ENCODE data around the gene LHFPL4. TPM values are rescaled to one million over a fixed set of nuclear protein-coding genes. Genes with fewer than 3 reads are reported as not detected.
"Not testable (repeated sequence)": the region's sequence is repeated elsewhere in the genome, so short reads cannot be mapped to it uniquely, and the experiment has no call there.

LHFPL4 gene
- total RNA-seq, 4 donors from 2014 or later = 0.13 to 0.17 (median 0.17) TPM; not detected in 1

DNA sequence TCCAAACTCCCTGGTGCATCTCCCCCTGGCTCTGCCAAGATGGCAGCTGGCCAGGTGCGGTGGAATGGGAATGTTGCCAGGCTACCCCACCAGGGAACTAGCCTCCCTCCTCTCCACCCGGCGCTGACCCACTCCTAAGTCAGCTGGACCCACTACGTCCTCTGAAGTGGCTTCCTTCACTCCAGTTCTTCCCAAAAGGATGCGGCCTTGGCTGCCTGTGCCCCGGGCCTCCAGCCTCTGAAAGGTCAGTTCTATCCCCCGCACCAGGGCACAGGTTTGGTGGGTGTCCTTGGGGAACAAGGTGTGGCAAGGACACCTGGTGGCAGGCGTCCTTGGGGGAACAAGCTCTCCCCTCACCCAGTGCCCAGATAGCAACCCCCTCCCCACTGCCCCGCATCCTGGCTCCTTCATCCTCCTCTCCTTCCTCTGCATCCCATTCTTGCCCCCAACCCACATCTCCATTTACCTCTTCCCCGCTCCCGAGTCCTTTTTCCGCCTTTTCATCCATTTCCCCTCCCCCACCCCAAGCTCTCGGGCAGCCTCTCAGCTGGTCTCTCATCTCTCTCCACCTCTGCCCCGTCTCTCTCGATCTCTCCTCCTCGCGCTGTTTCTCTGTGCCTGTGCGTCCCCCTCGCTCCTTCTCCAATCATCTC lies 54.0 kb downstream of the LHFPL4 start:
- peak overlapping the region in 2 of 4 donors; percentile 6 to 25 for H3K4me3 ChIP-seq

DNA sequence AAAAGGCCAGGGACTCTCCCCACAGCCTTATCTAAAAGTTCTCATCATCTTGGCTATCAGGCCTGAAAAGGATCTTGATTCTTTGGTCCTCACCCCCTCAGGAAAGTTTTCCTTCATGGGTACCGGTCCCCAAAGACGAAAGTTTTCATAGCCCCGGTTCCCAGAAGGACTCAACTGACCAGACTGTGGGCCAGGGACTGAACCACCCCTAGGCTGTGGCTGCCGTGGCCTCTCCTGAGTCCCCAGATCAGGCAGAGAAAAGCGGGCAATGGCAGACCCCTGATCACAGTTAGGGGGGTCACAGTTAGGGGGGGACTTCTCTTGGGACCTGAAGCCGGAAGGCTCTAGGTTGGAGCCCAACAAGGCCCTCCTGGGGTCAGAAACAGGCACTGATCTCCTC lies 54.8 kb downstream of the LHFPL4 start:
- H3K4me3 ChIP-seq = no peak overlapping the region
- H3K36me3 ChIP-seq = no peaks in the 10 kb centered on the region
- H3K27me3 ChIP-seq = peaks cover 0 to 40% (median 13%) of the 10 kb centered on the region in 4 donors
- 93% methylated on average over 4 of the region's 6 CpGs for WGBS
- H3K4me1 ChIP-seq = peaks cover 13 to 15% (median 14%) of the 10 kb centered on the region in 4 donors
- intact Hi-C loops (cut with DNase I) = no loop called here
- no peaks in the 10 kb centered on the region for H3K9me3 ChIP-seq
- no peak for DNase-seq (ENCODE audit: extremely low spot score)
- no peak overlapping the region for H3K27ac ChIP-seq (replicated peaks in 1 of 4)
- TF ChIP-seq EP300 (IDR thresholded peaks at IDR 0.05) = no peak
- TF ChIP-seq POLR2AphosphoS5 (IDR thresholded peaks at IDR 0.05) = no peak
- no peak for TF ChIP-seq POLR2A (IDR thresholded peaks at IDR 0.05; ENCODE audit: low read depth)
- TF ChIP-seq, protein P1, sequence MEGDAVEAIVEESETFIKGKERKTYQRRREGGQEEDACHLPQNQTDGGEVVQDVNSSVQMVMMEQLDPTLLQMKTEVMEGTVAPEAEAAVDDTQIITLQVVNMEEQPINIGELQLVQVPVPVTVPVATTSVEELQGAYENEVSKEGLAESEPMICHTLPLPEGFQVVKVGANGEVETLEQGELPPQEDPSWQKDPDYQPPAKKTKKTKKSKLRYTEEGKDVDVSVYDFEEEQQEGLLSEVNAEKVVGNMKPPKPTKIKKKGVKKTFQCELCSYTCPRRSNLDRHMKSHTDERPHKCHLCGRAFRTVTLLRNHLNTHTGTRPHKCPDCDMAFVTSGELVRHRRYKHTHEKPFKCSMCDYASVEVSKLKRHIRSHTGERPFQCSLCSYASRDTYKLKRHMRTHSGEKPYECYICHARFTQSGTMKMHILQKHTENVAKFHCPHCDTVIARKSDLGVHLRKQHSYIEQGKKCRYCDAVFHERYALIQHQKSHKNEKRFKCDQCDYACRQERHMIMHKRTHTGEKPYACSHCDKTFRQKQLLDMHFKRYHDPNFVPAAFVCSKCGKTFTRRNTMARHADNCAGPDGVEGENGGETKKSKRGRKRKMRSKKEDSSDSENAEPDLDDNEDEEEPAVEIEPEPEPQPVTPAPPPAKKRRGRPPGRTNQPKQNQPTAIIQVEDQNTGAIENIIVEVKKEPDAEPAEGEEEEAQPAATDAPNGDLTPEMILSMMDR (IDR thresholded peaks at IDR 0.05) = no peak

More for the DNA sequence above, 54.0 kb downstream of the LHFPL4 start:
- Histone ChIP-seq H3K36me3 (no peaks in the 10 kb centered on the region), H3K4me1 (peaks cover 13 to 15% (median 14%) of the 10 kb centered on the region in 4 donors), H3K9me3 (no peaks in the 10 kb centered on the region), H3K27me3 (peaks cover 0 to 40% (median 13%) of the 10 kb centered on the region in 4 donors), H3K27ac (replicated peaks in 1 of 4) (no peak overlapping the region)
- WGBS = 32% methylated on average over 17 of the region's 19 CpGs
- DNase-seq (ENCODE audit: extremely low spot score) = no peak
- TF ChIP-seq POLR2A (IDR thresholded peaks at IDR 0.05; ENCODE audit: low read depth) = no peak
- TF ChIP-seq EP300 (IDR thresholded peaks at IDR 0.05) = no peak
- TF ChIP-seq, protein P1 (IDR thresholded peaks at IDR 0.05) = no peak
- TF ChIP-seq POLR2AphosphoS5 (IDR thresholded peaks at IDR 0.05) = no peak
- intact Hi-C loops (cut with DNase I) = loop anchor here (10.0 kb wide), 1 partner anchor 145 kb away; the partner anchor contains the start of gene MTMR14

- DNase-seq (ENCODE audit: extremely low spot score) = no peak
- TF ChIP-seq EP300 (IDR thresholded peaks at IDR 0.05) (no peak), POLR2A (IDR thresholded peaks at IDR 0.05; ENCODE audit: low read depth) (no peak), POLR2AphosphoS5 (IDR thresholded peaks at IDR 0.05) (no peak)
- TF ChIP-seq, protein P1 (IDR thresholded peaks at IDR 0.05) = no peak
- no peaks in the 10 kb centered on the region for H3K36me3 ChIP-seq
- peaks cover 13 to 15% (median 14%) of the 10 kb centered on the region in 4 donors for H3K4me1 ChIP-seq
- WGBS = 91% methylated on average over 8 of the region's 8 CpGs
- intact Hi-C loops (cut with DNase I) = no loop called here
- no peak overlapping the region for H3K27ac ChIP-seq (replicated peaks in 1 of 4)
- H3K27me3 ChIP-seq = peaks cover 0 to 40% (median 13%) of the 10 kb centered on the region in 4 donors
- H3K9me3 ChIP-seq = no peaks in the 10 kb centered on the region
- no peak overlapping the region for H3K4me3 ChIP-seq
Observed at GRCh38 chr3:9497821-9498565, 55.6 kb downstream of the LHFPL4 start.

DNA sequence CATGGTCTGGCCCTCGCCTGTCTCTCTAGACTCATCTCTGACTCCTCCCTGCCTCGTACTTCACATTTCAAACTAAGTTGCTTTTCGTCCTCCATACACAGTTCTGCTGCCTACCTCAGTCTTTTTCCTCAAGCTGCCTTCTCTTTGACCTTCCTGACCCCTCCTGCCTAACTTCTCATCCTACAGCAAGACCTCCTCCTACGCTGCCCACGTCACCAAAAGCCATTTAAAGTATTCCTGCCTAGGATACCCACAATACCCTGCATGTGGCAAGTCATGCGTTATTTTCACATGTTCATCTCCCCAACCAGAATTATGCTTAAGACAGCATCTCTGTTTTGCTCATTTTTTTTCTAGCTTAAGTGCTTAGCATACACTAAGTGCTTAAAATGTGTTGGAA lies 56.7 kb downstream of the LHFPL4 start:
- Histone ChIP-seq H3K27ac (replicated peaks in 1 of 4) (no peak overlapping the region), H3K4me1 (peaks cover 13 to 15% (median 14%) of the 10 kb centered on the region in 4 donors), H3K27me3 (peaks cover 0 to 31% (median 13%) of the 10 kb centered on the region in 4 donors), H3K9me3 (no peaks in the 10 kb centered on the region), H3K4me3 (no peak overlapping the region), H3K36me3 (no peaks in the 10 kb centered on the region)
- no peak for DNase-seq (ENCODE audit: extremely low spot score)
- intact Hi-C loops (cut with DNase I) = no loop called here
- TF ChIP-seq POLR2A (IDR thresholded peaks at IDR 0.05; ENCODE audit: low read depth) (no peak), POLR2AphosphoS5 (IDR thresholded peaks at IDR 0.05) (no peak), EP300 (IDR thresholded peaks at IDR 0.05) (no peak)
- TF ChIP-seq, protein P1 (IDR thresholded peaks at IDR 0.05) = no peak
- 81% methylated on average over 6 of the region's 6 CpGs for WGBS

- H3K9me3 ChIP-seq; DNase-seq (ENCODE audit: extremely low spot score); H3K36me3 ChIP-seq; intact Hi-C loops (cut with DNase I); H3K27ac ChIP-seq (replicated peaks in 1 of 4); H3K4me3 ChIP-seq; H3K27me3 ChIP-seq; H3K4me1 ChIP-seq: not testable (repeated sequence)
- 94% methylated on average over 15 of the region's 15 CpGs for WGBS
Observed at GRCh38 chr3:9494036-9494435, 59.6 kb downstream of the LHFPL4 start.

All from esophagus muscularis mucosa (tissue), 4 donors.